ENCODE data around the gene YIPF5.

DNA sequence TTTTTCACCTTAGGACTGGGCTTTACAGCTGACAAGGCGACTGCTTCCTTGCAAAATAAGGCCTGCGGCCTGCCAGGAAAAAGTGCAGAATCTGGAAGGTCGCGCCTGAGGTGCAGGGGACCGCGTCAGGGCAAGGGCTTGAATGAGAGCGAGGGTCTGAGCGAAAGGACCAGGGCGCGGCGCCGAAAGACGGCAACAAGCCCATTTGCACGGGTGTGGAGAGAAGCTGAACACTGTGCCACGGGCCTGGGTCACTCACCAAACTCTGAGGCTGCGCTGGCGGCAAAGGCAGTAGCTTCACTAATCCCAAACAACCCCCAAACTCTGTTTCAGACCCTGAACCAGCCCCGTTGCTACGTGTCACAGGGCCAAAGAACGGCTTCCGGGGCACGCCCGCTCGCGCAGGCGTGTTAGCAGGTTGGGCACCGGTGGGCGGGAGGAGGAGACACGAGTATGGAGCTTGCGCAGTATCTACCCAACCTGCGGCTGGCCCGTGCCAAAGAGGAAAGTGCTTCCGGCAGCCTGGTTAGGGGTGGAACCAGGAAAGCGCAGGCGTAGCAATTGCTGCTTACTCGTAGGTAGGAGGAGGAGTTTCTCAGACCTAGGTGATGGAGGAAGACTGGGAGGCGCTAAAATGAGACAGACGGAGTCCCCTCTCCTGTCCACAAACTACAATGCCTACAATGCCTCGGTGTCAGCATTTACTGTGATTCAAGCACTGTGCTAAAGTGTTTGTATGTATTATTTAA is at the start of gene YIPF5, which contains the start of gene KCTD16:
- TF ChIP-seq FOXA1 (IDR thresholded peaks at IDR 0.05) (no peak), NFRKB (IDR thresholded peaks at IDR 0.05) (no peak)
